Measurements from ENCODE around the gene KIAA1217.

GRCh38 chr10:24370877-24371276 lies 161.9 kb downstream of the KIAA1217 start:
- no peak for TF ChIP-seq ZNF521 (tag by site-specific recombination; IDR thresholded peaks at IDR 0.05)
- no peak for TF ChIP-seq CTCF (tag by site-specific recombination; IDR thresholded peaks at IDR 0.05)
